Left ventricle myocardium inferior (tissue), 1 donor: ENCODE data around the gene TMEM35B. TPM values are rescaled to one million over a fixed set of nuclear protein-coding genes. Genes with fewer than 3 reads are reported as not detected.
"Not testable (repeated sequence)": the region's sequence is repeated elsewhere in the genome, so short reads cannot be mapped to it uniquely, and the experiment has no call there.

Experiments used
- DNase-seq: peaks from one replicate; pipeline ENCODE4 v3.0.0-alpha.2; 2020
- H3K27ac ChIP-seq: fragments of 200-600 bp; replicated peaks from 2 replicates; pipeline ENCODE4 v1.8.0; 2021
- H3K27me3 ChIP-seq: fragments of 200-600 bp; 2 replicates; pipeline ENCODE4 v1.8.0; 2021; ENCODE audit warnings: low read depth
- H3K36me3 ChIP-seq: fragments of 200-600 bp; 2 replicates; pipeline ENCODE4 v1.8.0; 2021
- H3K4me1 ChIP-seq: fragments of 200-600 bp; 2 replicates; pipeline ENCODE4 v1.8.0; 2021
- H3K4me3 ChIP-seq: fragments of 200-600 bp; 2 replicates; pipeline ENCODE4 v1.8.0; 2021; ENCODE audit warnings: mild to moderate bottlenecking, moderate library complexity
- H3K9me3 ChIP-seq: fragments of 200-600 bp; replicated peaks from 2 replicates; pipeline ENCODE4 v1.8.0; 2021
- CTCF ChIP-seq: fragments of 200-600 bp; IDR thresholded peaks from 2 replicates; pipeline ENCODE4 v1.8.0; 2021; ENCODE audit warnings: antibody characterized with exemption, mild to moderate bottlenecking, borderline replicate concordance
- intact Hi-C: fragments of 100-400 bp; cut with micrococcal nuclease; formaldehyde crosslinking; loops from one replicate; pipeline ENCODE4 v1.11.0; 2022
- total RNA-seq: library from RNA; stranded (reverse); fragmentation: NEBNext Ultra II Directional; extraction: Animal tissue kit (Norgen Biotek cat#: 25700); gene quantifications from one replicate; pipeline ENCODE4 v1.2.1, GENCODE V29; 2021
- donor health status: DM: no; HTN: yes; CAD: no; lungs with severe emphysema.

Gene TMEM35B
- total RNA-seq, 1 donor from 2014 or later: 8.3 TPM

DNA sequence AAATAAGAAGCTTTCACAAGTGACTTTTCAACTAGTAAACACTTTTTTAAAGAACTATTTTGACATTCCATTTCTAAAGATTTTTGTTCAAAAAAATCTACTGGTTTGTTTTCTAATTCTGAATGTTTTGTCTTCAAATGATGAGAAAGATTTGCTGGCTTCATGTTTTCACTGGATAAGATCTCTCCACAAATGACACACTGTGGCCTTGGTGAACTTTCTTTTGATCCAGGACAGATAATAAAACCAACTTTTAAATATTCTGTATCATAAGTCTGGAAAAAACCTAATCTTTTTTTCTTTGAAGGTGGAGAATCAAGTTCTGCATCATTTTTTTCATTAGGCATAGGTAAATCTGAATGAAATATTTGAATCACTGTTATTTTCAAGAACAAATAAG is 3.4 kb upstream of the TMEM35B start:
- DNase-seq: no peak
- no peak for TF ChIP-seq CTCF
- Histone ChIP-seq H3K9me3 (no peaks in the 10 kb centered on the region), H3K27ac (no peak overlapping the region), H3K4me1 (peaks cover 28% of the 10 kb centered on the region), H3K4me3 (no peak overlapping the region), H3K27me3 (no peaks in the 10 kb centered on the region), H3K36me3 (peaks cover 32% of the 10 kb centered on the region)
- intact Hi-C loops: no loop called here

DNA sequence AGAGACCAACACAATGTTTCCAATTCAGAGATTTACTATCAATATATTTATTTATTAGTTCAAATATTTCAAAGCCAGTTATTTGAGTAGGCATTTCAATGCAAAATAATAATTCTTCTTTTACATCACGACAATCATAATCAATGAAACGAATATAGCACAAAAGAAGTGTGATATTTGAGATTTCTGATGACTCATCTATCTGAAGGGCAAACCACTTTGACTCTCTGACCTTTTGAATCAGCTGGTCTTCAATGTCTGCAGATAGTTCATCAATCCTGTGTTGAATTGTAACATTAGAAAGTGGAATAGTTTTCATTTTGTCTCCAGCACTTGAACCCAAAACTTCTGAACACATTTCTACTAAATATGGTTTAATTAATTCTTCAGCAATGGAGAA is 3.0 kb upstream of the TMEM35B start:
- DNase-seq: no peak
- Histone ChIP-seq H3K36me3 (peaks cover 31% of the 10 kb centered on the region), H3K27ac (no peak overlapping the region), H3K27me3 (no peaks in the 10 kb centered on the region), H3K4me3 (no peak overlapping the region), H3K4me1 (peaks cover 32% of the 10 kb centered on the region), H3K9me3 (no peaks in the 10 kb centered on the region)
- TF ChIP-seq CTCF: no peak
- intact Hi-C loops: no loop called here

DNA sequence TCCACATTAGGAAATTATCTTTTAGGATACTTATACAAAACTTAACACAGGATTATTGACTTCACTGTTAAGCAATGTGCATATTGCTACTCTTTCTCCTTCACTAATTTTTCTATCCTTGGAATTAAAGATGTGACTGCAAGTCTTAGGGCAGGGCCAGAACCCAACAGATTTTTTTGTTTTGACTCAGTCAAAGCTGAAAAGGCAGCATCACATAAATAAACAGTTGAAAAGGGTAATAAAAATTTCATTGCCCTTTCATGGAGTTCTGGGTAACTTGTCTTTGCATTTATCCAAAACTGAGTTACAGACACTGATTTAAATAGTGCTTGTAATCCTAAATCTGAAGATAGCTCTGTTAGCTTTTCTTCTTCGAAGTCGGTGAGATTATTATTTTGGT is 1.9 kb upstream of the TMEM35B start:
- peaks cover 40% of the 10 kb centered on the region for H3K4me1 ChIP-seq
- DNase-seq: no peak
- H3K9me3 ChIP-seq: no peaks in the 10 kb centered on the region
- no peak overlapping the region for H3K27ac ChIP-seq
- no peak overlapping the region for H3K4me3 ChIP-seq
- no peak for TF ChIP-seq CTCF
- peaks cover 30% of the 10 kb centered on the region for H3K36me3 ChIP-seq
- H3K27me3 ChIP-seq: no peaks in the 10 kb centered on the region
- intact Hi-C loops: no loop called here

- Histone ChIP-seq H3K36me3 (peaks cover 31% of the 10 kb centered on the region), H3K27ac (peak overlapping the region; percentile 95), H3K4me3 (peak overlapping the region; percentile 89), H3K4me1 (peaks cover 40% of the 10 kb centered on the region)
- H3K9me3 ChIP-seq, DNase-seq, H3K27me3 ChIP-seq, intact Hi-C loops: not testable (repeated sequence)
Measured at GRCh38 chr1:34985609-34985904, 410 bp upstream of the TMEM35B start.

GRCh38 chr1:34984435-34984792 is 733 bp downstream of the TMEM35B start:
- H3K9me3 ChIP-seq: no peaks in the 10 kb centered on the region
- H3K27me3 ChIP-seq: no peaks in the 10 kb centered on the region
- peak overlapping the region; percentile 95 for H3K27ac ChIP-seq
- peaks cover 19% of the 10 kb centered on the region for H3K36me3 ChIP-seq
- DNase-seq: no peak
- H3K4me1 ChIP-seq: peaks cover 40% of the 10 kb centered on the region
- H3K4me3 ChIP-seq: peak overlapping the region; percentile 89
- TF ChIP-seq CTCF: no peak
- intact Hi-C loops: no loop called here

- no peaks in the 10 kb centered on the region for H3K27me3 ChIP-seq
- peaks cover 16% of the 10 kb centered on the region for H3K36me3 ChIP-seq
- peak overlapping the region; percentile 89 for H3K4me3 ChIP-seq
- peak overlapping the region; percentile 95 for H3K27ac ChIP-seq
- intact Hi-C loops: no loop called here
- DNase-seq: no peak
- H3K9me3 ChIP-seq: no peaks in the 10 kb centered on the region
- TF ChIP-seq CTCF: no peak
- peaks cover 40% of the 10 kb centered on the region for H3K4me1 ChIP-seq
Measured at GRCh38 chr1:34983700-34984355, 1.3 kb downstream of the TMEM35B start.
